ENCODE data around the gene DUSP7.

DNA sequence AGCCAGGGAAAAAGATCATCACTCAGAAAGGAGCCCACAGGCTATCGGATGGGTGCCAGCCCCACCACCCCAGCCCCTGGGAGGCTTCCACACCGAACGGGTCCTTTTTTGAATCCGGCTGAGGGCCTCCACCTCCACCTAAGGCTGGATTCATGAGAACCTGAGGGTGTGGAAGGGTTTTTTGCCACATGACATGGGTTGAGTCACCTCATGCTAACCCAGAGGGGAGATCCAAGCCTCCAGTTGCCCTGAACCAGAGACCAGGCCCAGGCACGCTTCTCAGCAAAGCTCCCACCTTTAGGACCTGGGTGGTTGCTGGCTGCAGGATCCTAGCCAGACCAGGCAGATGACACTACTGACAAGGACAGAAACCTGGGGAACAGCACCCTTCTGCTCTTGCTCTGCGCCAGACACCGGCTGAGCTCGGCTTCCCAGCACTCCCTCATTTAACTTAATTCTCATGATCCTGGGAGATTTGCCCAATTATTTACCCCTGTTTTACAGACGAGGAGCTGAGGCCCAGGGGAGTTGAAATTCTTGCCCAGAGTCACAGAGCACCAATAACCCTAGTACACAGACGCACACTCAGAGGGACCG, 25.6 kb downstream of the DUSP7 start:
- TF ChIP-seq, protein P1, sequence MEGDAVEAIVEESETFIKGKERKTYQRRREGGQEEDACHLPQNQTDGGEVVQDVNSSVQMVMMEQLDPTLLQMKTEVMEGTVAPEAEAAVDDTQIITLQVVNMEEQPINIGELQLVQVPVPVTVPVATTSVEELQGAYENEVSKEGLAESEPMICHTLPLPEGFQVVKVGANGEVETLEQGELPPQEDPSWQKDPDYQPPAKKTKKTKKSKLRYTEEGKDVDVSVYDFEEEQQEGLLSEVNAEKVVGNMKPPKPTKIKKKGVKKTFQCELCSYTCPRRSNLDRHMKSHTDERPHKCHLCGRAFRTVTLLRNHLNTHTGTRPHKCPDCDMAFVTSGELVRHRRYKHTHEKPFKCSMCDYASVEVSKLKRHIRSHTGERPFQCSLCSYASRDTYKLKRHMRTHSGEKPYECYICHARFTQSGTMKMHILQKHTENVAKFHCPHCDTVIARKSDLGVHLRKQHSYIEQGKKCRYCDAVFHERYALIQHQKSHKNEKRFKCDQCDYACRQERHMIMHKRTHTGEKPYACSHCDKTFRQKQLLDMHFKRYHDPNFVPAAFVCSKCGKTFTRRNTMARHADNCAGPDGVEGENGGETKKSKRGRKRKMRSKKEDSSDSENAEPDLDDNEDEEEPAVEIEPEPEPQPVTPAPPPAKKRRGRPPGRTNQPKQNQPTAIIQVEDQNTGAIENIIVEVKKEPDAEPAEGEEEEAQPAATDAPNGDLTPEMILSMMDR (IDR thresholded peaks at IDR 0.05; ENCODE audit: low read depth, low read length, poor library complexity, severe bottlenecking), result no peak
- TF ChIP-seq EZH2phosphoT487 (IDR thresholded peaks at IDR 0.05; ENCODE audit: borderline replicate concordance, low read length), result no peak
